Neural cell (in vitro differentiated cells): ENCODE measurements around the gene CD48. TPM values are rescaled to one million over a fixed set of nuclear protein-coding genes. Genes with fewer than 3 reads are reported as not detected.

Experiments
- H2AFZ ChIP-seq: fragments of 200-600, 300-800 bp; sonication (generic), shearing (Covaris generic); 2 replicates; pipeline ENCODE4 v1.6.0; 2014; ENCODE audit warnings: low read depth, mild to moderate bottlenecking, antibody characterized with exemption, low read length, moderate library complexity
- H3F3A ChIP-seq: fragments of 200-600 bp; shearing (Covaris generic); 2 replicates; pipeline ENCODE4 v1.6.1; 2016; ENCODE audit warnings: mild to moderate bottlenecking, moderate library complexity, mixed read lengths, antibody characterized with exemption, low read length; ENCODE audit not compliant: insufficient read depth, poor library complexity, severe bottlenecking
- H3K27ac ChIP-seq: fragments of 200-600, 300-800 bp; sonication (generic), shearing (Covaris generic); 2 replicates; pipeline ENCODE4 v1.5.1; 2014; ENCODE audit warnings: mild to moderate bottlenecking, low read length, moderate library complexity
- H3K27me3 ChIP-seq: fragments of 300-800, 200-600 bp; sonication (generic), shearing (Covaris generic); 2 replicates; pipeline ENCODE4 v1.6.0; 2014; ENCODE audit warnings: mild to moderate bottlenecking, low read depth, low read length, moderate library complexity; ENCODE audit not compliant: insufficient read depth
- H3K36me3 ChIP-seq: fragments of 300-800, 200-600 bp; sonication (generic), shearing (Covaris generic); 2 replicates; pipeline ENCODE4 v1.5.1; 2014; ENCODE audit warnings: mild to moderate bottlenecking, antibody characterized with exemption, low read length, moderate library complexity; ENCODE audit not compliant: insufficient read depth
- H3K4me2 ChIP-seq: fragments of 300-800, 200-600 bp; sonication (generic), shearing (Covaris generic); 2 replicates; pipeline ENCODE4 v1.6.0; 2014; ENCODE audit warnings: mild to moderate bottlenecking, low read length
- H3K4me3 ChIP-seq: fragments of 300-800, 200-600 bp; sonication (generic), shearing (Covaris generic); 2 replicates; pipeline ENCODE4 v1.5.1; 2014; ENCODE audit warnings: mild to moderate bottlenecking, low read length, moderate library complexity
- H3K79me2 ChIP-seq: fragments of 200-600 bp; shearing (Covaris generic); replicated peaks from 2 replicates; pipeline ENCODE4 v1.6.0; 2014; ENCODE audit warnings: mild to moderate bottlenecking, low read length, moderate library complexity; ENCODE audit not compliant: insufficient read depth
- H3K9ac ChIP-seq: fragments of 300-800, 200-600 bp; sonication (generic), shearing (Covaris generic); 2 replicates; pipeline ENCODE4 v1.6.1; 2016; ENCODE audit warnings: mild to moderate bottlenecking, low read length, mixed read lengths
- H3K9me2 ChIP-seq: fragments of 200-600 bp; shearing (Covaris generic); 2 replicates; pipeline ENCODE4 v1.6.1; 2016; ENCODE audit warnings: mild to moderate bottlenecking, low read length, mixed read lengths; ENCODE audit not compliant: insufficient read depth
- H3K9me3 ChIP-seq: fragments of 200-600, 300-800 bp; sonication (generic), shearing (Covaris generic); 2 replicates; pipeline ENCODE4 v1.6.1; 2016; ENCODE audit warnings: mild to moderate bottlenecking, mixed run types, low read length, moderate library complexity, mixed read lengths
- H4K20me1 ChIP-seq: fragments of 200-600 bp; shearing (Covaris generic); 2 replicates; pipeline ENCODE4 v1.6.1; 2016; ENCODE audit warnings: mild to moderate bottlenecking, mixed run types; ENCODE audit not compliant: insufficient read depth
- CTCF ChIP-seq: fragments of 450-650 bp; IDR thresholded peaks from 2 replicates; pipeline ENCODE4 v1.5.1; 2014; ENCODE audit warnings: antibody characterized with exemption, mild to moderate bottlenecking, moderate library complexity; ENCODE audit not compliant: poor library complexity, severe bottlenecking
- EP300 ChIP-seq: fragments of 450-650 bp; conservative IDR thresholded peaks from 2 replicates; pipeline ENCODE4 v1.6.1; 2014; ENCODE audit warnings: antibody characterized with exemption, mild to moderate bottlenecking, moderate library complexity; ENCODE audit not compliant: poor library complexity, severe bottlenecking
- EZH2 ChIP-seq: fragments of 200-600, 300-800 bp; shearing (Covaris generic), sonication (generic); IDR thresholded peaks from 2 replicates; pipeline ENCODE4 v1.6.1; 2014; ENCODE audit warnings: antibody characterized with exemption, low read length, borderline replicate concordance, mild to moderate bottlenecking; ENCODE audit not compliant: insufficient read depth, poor library complexity, severe bottlenecking
- MXI1 ChIP-seq: fragments of 450-650 bp; conservative IDR thresholded peaks from 2 replicates; pipeline ENCODE4 v1.6.1; 2014; ENCODE audit warnings: antibody characterized with exemption, mild to moderate bottlenecking; ENCODE audit not compliant: poor library complexity, severe bottlenecking
- POLR2AphosphoS5 ChIP-seq: IDR thresholded peaks from 2 replicates; pipeline ENCODE4 v1.6.1; 2012
- RAD21 ChIP-seq: fragments of 450-650 bp; conservative IDR thresholded peaks from 2 replicates; pipeline ENCODE4 v1.6.1; 2014; ENCODE audit warnings: antibody characterized with exemption, mild to moderate bottlenecking, moderate library complexity
- REST ChIP-seq: IDR thresholded peaks from 2 replicates; pipeline ENCODE4 v1.6.1; 2012; ENCODE audit warnings: borderline replicate concordance
- SMC3 ChIP-seq: fragments of 450-650 bp; conservative IDR thresholded peaks from 2 replicates; pipeline ENCODE4 v1.6.1; 2014; ENCODE audit warnings: antibody characterized with exemption, mild to moderate bottlenecking, moderate library complexity; ENCODE audit not compliant: poor library complexity
- TAF1 ChIP-seq: IDR thresholded peaks from 2 replicates; pipeline ENCODE4 v1.6.1; 2012; ENCODE audit warnings: low read depth
- polyA plus RNA-seq: library from polyadenylated mRNA; depleted of rRNA; stranded (reverse); fragments of >200 nt; gene quantifications from 2 replicates; pipeline ENCODE4 v1.2.3, GENCODE V29; 2014

Gene CD48
- polyA plus RNA-seq, 1 donor from 2014 or later, result not detected

- Histone ChIP-seq H3K4me2 (no peak overlapping the region), H2AFZ (no peak overlapping the region), H3K4me3 (no peak overlapping the region), H3F3A (no peaks in the 10 kb centered on the region), H3K27ac (no peak overlapping the region), H4K20me1 (no peaks in the 10 kb centered on the region), H3K27me3 (no peaks in the 10 kb centered on the region), H3K9ac (no peak overlapping the region), H3K79me2 (no peaks in the 10 kb centered on the region), H3K9me3 (no peaks in the 10 kb centered on the region), H3K36me3 (no peaks in the 10 kb centered on the region), H3K9me2 (no peaks in the 10 kb centered on the region)
- TF ChIP-seq EZH2 (no peak), CTCF (no peak)
These were observed 32.7 kb upstream of the CD48 start for GRCh38 chr1:160744199-160744851.

- Histone ChIP-seq H3K4me3 (no peak overlapping the region), H3K9me2 (no peaks in the 10 kb centered on the region), H3K79me2 (no peaks in the 10 kb centered on the region), H2AFZ (no peak overlapping the region), H3K4me2 (no peak overlapping the region), H4K20me1 (no peaks in the 10 kb centered on the region), H3K27me3 (no peaks in the 10 kb centered on the region), H3K9ac (no peak overlapping the region), H3K9me3 (no peaks in the 10 kb centered on the region), H3F3A (no peaks in the 10 kb centered on the region), H3K27ac (no peak overlapping the region), H3K36me3 (no peaks in the 10 kb centered on the region)
- TF ChIP-seq CTCF, result no peak
- TF ChIP-seq RAD21, result no peak
- TF ChIP-seq REST, result no peak
- TF ChIP-seq POLR2AphosphoS5, result no peak
- no peak for TF ChIP-seq EP300
- no peak for TF ChIP-seq EZH2
- TF ChIP-seq SMC3, result no peak
- TF ChIP-seq MXI1, result no peak
- TF ChIP-seq TAF1, result no peak
These were observed 31.6 kb upstream of the CD48 start for GRCh38 chr1:160743266-160743665.
